Measurements from ENCODE around the gene CHD9. TPM values are rescaled to one million over a fixed set of nuclear protein-coding genes. Genes with fewer than 3 reads are reported as not detected.
"Not testable (repeated sequence)": the region's sequence is repeated elsewhere in the genome, so short reads cannot be mapped to it uniquely, and the experiment has no call there.

The CHD9 gene
- polyA plus RNA-seq, 1 donor from 2014 or later = 69.3 TPM

- not testable (repeated sequence) for H2AFZ ChIP-seq (ENCODE audit: low read depth, low read length); H3K4me3 ChIP-seq (ENCODE audit: low read length); H3F3A ChIP-seq (ENCODE audit: insufficient read depth, low read length, poor library complexity, severe bottlenecking); H3K4me2 ChIP-seq (ENCODE audit: low read length); H3K36me3 ChIP-seq (ENCODE audit: insufficient read depth, low read length); H3K9me2 ChIP-seq (ENCODE audit: insufficient read depth, low read length); H4K20me1 ChIP-seq (ENCODE audit: insufficient read depth); H3K79me2 ChIP-seq (replicated peaks; ENCODE audit: insufficient read depth, low read length); H3K27me3 ChIP-seq (ENCODE audit: insufficient read depth, low read depth, low read length); H3K9me3 ChIP-seq (ENCODE audit: low read length); H3K9ac ChIP-seq (ENCODE audit: low read length); H3K27ac ChIP-seq (ENCODE audit: low read length)
Observed at GRCh38 chr16:53036711-53037110, 18.1 kb upstream of the CHD9 start.

GRCh38 chr16:53040788-53041187 is 14.0 kb upstream of the CHD9 start:
- Histone ChIP-seq H4K20me1 (ENCODE audit: insufficient read depth) (no peaks in the 10 kb centered on the region), H3K9ac (ENCODE audit: low read length) (no peak overlapping the region), H3F3A (ENCODE audit: insufficient read depth, low read length, poor library complexity, severe bottlenecking) (no peaks in the 10 kb centered on the region), H2AFZ (ENCODE audit: low read depth, low read length) (no peak overlapping the region), H3K9me3 (ENCODE audit: low read length) (no peaks in the 10 kb centered on the region), H3K36me3 (ENCODE audit: insufficient read depth, low read length) (no peaks in the 10 kb centered on the region), H3K4me3 (ENCODE audit: low read length) (no peak overlapping the region), H3K79me2 (replicated peaks; ENCODE audit: insufficient read depth, low read length) (no peaks in the 10 kb centered on the region), H3K27me3 (ENCODE audit: insufficient read depth, low read depth, low read length) (no peaks in the 10 kb centered on the region), H3K4me2 (ENCODE audit: low read length) (no peak overlapping the region), H3K9me2 (ENCODE audit: insufficient read depth, low read length) (no peaks in the 10 kb centered on the region), H3K27ac (ENCODE audit: low read length) (no peak overlapping the region)
- no peak for TF ChIP-seq MXI1 (conservative IDR thresholded peaks at IDR 0.05; ENCODE audit: poor library complexity, severe bottlenecking)
- TF ChIP-seq CTCF (IDR thresholded peaks at IDR 0.05; ENCODE audit: poor library complexity, severe bottlenecking) = no peak

GRCh38 chr16:53041320-53042051 is 13.3 kb upstream of the CHD9 start:
- Histone ChIP-seq H2AFZ (ENCODE audit: low read depth, low read length) (no peak overlapping the region), H3K36me3 (ENCODE audit: insufficient read depth, low read length) (no peaks in the 10 kb centered on the region), H4K20me1 (ENCODE audit: insufficient read depth) (no peaks in the 10 kb centered on the region), H3K4me3 (ENCODE audit: low read length) (no peak overlapping the region), H3K27ac (ENCODE audit: low read length) (no peak overlapping the region), H3K9ac (ENCODE audit: low read length) (no peak overlapping the region), H3K79me2 (replicated peaks; ENCODE audit: insufficient read depth, low read length) (no peaks in the 10 kb centered on the region), H3K27me3 (ENCODE audit: insufficient read depth, low read depth, low read length) (no peaks in the 10 kb centered on the region), H3K9me2 (ENCODE audit: insufficient read depth, low read length) (no peaks in the 10 kb centered on the region), H3K4me2 (ENCODE audit: low read length) (no peak overlapping the region), H3F3A (ENCODE audit: insufficient read depth, low read length, poor library complexity, severe bottlenecking) (no peaks in the 10 kb centered on the region), H3K9me3 (ENCODE audit: low read length) (no peaks in the 10 kb centered on the region)
- TF ChIP-seq REST (IDR thresholded peaks at IDR 0.05; ENCODE audit: borderline replicate concordance) = no peak
- TF ChIP-seq RAD21 (conservative IDR thresholded peaks at IDR 0.05) = no peak
- no peak for TF ChIP-seq EP300 (conservative IDR thresholded peaks at IDR 0.05; ENCODE audit: poor library complexity, severe bottlenecking)
- no peak for TF ChIP-seq POLR2AphosphoS5 (IDR thresholded peaks at IDR 0.05)
- no peak for TF ChIP-seq CTCF (IDR thresholded peaks at IDR 0.05; ENCODE audit: poor library complexity, severe bottlenecking)
- no peak for TF ChIP-seq SMC3 (conservative IDR thresholded peaks at IDR 0.05; ENCODE audit: poor library complexity)
- TF ChIP-seq MXI1 (conservative IDR thresholded peaks at IDR 0.05; ENCODE audit: poor library complexity, severe bottlenecking) = no peak
- no peak for TF ChIP-seq TAF1 (IDR thresholded peaks at IDR 0.05; ENCODE audit: low read depth)
- no peak for TF ChIP-seq EZH2 (IDR thresholded peaks at IDR 0.05; ENCODE audit: borderline replicate concordance, insufficient read depth, low read length, poor library complexity, severe bottlenecking)

Measured in neural cell (in vitro differentiated cells).